Caco-2 (cell line): Measurements from ENCODE around the gene CCDC14. TPM values are rescaled to one million over a fixed set of nuclear protein-coding genes. Genes with fewer than 3 reads are reported as not detected.

Experiments
- BruUV-seq: library from RNA; stranded (reverse); fragments of 400-500 nt; replicated peaks from 2 replicates; lab custom pipeline; 2021; lab: Mats Ljungman, UMichigan
- CTCF ChIA-PET: fragments of 300-600 bp; sonication (Branson Sonifier 250); formaldehyde crosslinking; loops from one replicate; lab custom pipeline; 2022; ENCODE audit warnings: antibody characterized with exemption; lab: Charles Lee
- POLR2A ChIA-PET: fragments of 300-600 bp; sonication (Branson Sonifier 250); formaldehyde crosslinking; loops from one replicate; lab custom pipeline; 2022; ENCODE audit warnings: antibody characterized with exemption; lab: Charles Lee
- DNase-seq, 2 experiments: peaks; one replicate each; pipeline versions ENCODE4 v3.0.0 to v3.0.0-alpha.2; 2020 to 2022
- H3K27me3 ChIP-seq: replicated peaks from 2 replicates; pipeline ENCODE4 v1.6.0; 2011; ENCODE audit warnings: low read length; ENCODE audit not compliant: control insufficient read depth, insufficient read depth
- H3K36me3 ChIP-seq: 2 replicates; pipeline ENCODE4 v1.5.1; 2011; ENCODE audit warnings: low read length; ENCODE audit not compliant: control insufficient read depth, insufficient read depth
- H3K4me1 ChIP-seq: fragments of 250-450 bp; sonication (Bioruptor Pico); 2 replicates; pipeline ENCODE4 v1.5.1; 2020; ENCODE audit warnings: mild to moderate bottlenecking
- H3K4me3 ChIP-seq: 2 replicates; pipeline ENCODE4 v1.5.1; 2011; ENCODE audit warnings: low read depth, mild to moderate bottlenecking, control low read depth, low read length
- H3K9me3 ChIP-seq: fragments of 250-450 bp; sonication (Bioruptor Pico); 2 replicates; pipeline ENCODE4 v1.5.1; 2020; ENCODE audit warnings: mild to moderate bottlenecking, moderate library complexity
- H3K27ac Mint-ChIP-seq: one replicate; pipeline ENCODE4 v1.8.0; 2022; ENCODE audit warnings: mixed read lengths; ENCODE audit not compliant: unreplicated experiment
- H3K27me3 Mint-ChIP-seq: one replicate; pipeline ENCODE4 v1.8.0; 2022; ENCODE audit warnings: mixed read lengths; ENCODE audit not compliant: insufficient read depth, unreplicated experiment
- H3K36me3 Mint-ChIP-seq: one replicate; pipeline ENCODE4 v1.8.0; 2022; ENCODE audit warnings: mild to moderate bottlenecking, mixed read lengths; ENCODE audit not compliant: insufficient read depth, unreplicated experiment
- H3K4me1 Mint-ChIP-seq: one replicate; pipeline ENCODE4 v1.8.0; 2022; ENCODE audit warnings: low read depth, mixed read lengths; ENCODE audit not compliant: unreplicated experiment
- H3K4me3 Mint-ChIP-seq: one replicate; pipeline ENCODE4 v1.8.0; 2022; ENCODE audit warnings: mild to moderate bottlenecking, moderate library complexity, mixed read lengths; ENCODE audit not compliant: unreplicated experiment
- H3K9me3 Mint-ChIP-seq: one replicate; pipeline ENCODE4 v1.8.0; 2022; ENCODE audit warnings: mixed read lengths; ENCODE audit not compliant: unreplicated experiment
- CTCF ChIP-seq, 2 experiments: fragments of 200-600 bp in 1 of 2; IDR thresholded peaks; 1 replicate in 1 of 2; 2 replicates in 1 of 2; pipeline versions ENCODE4 v1.5.1 to v1.8.0; 2011 to 2022; ENCODE audit warnings: antibody characterized with exemption in 1 of 2, control low read depth in 1 of 2, inconsistent platforms in 1 of 2, low read depth in 1 of 2, low read length in 1 of 2, mild to moderate bottlenecking in 1 of 2, moderate library complexity in 1 of 2; ENCODE audit not compliant: insufficient read depth in 1 of 2, severe bottlenecking in 1 of 2, unreplicated experiment in 1 of 2
- intact Hi-C: fragments of 100-400 bp; cut with micrococcal nuclease; formaldehyde crosslinking; loops from one replicate; pipeline ENCODE4 v1.10.0; 2022; ENCODE audit not compliant: unreplicated experiment
- total RNA-seq: library from RNA; stranded (reverse); gene quantifications from 2 replicates; pipeline ENCODE4 v1.2.3, GENCODE V29; 2022

CCDC14 gene
- total RNA-seq, 1 experiment from 2014 or later: 43.5 TPM

GRCh38 chr3:123919353-123919752, 41.7 kb downstream of the CCDC14 start:
- peaks cover 1% of the 10 kb centered on the region; the same call in 1 of the 2 replicates for H3K36me3 ChIP-seq
- POLR2A ChIA-PET: no interaction called here

GRCh38 chr3:123914829-123915228, 46.2 kb downstream of the CCDC14 start:
- no peak for TF ChIP-seq CTCF (IDR thresholded peaks at IDR 0.05; ENCODE audit: insufficient read depth in 1 of 2, low read depth in 1 of 2, low read length in 1 of 2, severe bottlenecking in 1 of 2, unreplicated experiment in 1 of 2)
- no peak overlapping the region for H3K27ac Mint-ChIP-seq
- Histone ChIP-seq H3K27me3 (no peaks in the 10 kb centered on the region), H3K4me1 (no peaks in the 10 kb centered on the region), H3K4me3 (no peak overlapping the region), H3K9me3 (no peaks in the 10 kb centered on the region), H3K36me3 (peaks cover 1% of the 10 kb centered on the region; the same call in 1 of the 2 replicates)
- no peak for DNase-seq
- H3K4me3 Mint-ChIP-seq: no peak overlapping the region
- ChIA-PET CTCF (no interaction called here), POLR2A (no interaction called here)
- no peaks in the 10 kb centered on the region for H3K9me3 Mint-ChIP-seq
- BruUV-seq: TSS peak; percentile 33
- intact Hi-C loops: no loop called here
- peaks cover 5% of the 10 kb centered on the region for H3K36me3 Mint-ChIP-seq
- no peaks in the 10 kb centered on the region for H3K4me1 Mint-ChIP-seq
- no peaks in the 10 kb centered on the region for H3K27me3 Mint-ChIP-seq

More at GRCh38 chr3:123919353-123919752, 41.7 kb downstream of the CCDC14 start:
- no peak overlapping the region for H3K4me3 ChIP-seq
- CTCF ChIA-PET: no interaction called here
- H3K27me3 ChIP-seq: no peaks in the 10 kb centered on the region
- no peaks in the 10 kb centered on the region for H3K4me1 Mint-ChIP-seq
- no peak overlapping the region for H3K27ac Mint-ChIP-seq
- no peaks in the 10 kb centered on the region for H3K27me3 Mint-ChIP-seq
- H3K36me3 Mint-ChIP-seq: peaks cover 28% of the 10 kb centered on the region
- no peak for DNase-seq
- no peak for TF ChIP-seq CTCF (IDR thresholded peaks at IDR 0.05; ENCODE audit: insufficient read depth in 1 of 2, low read depth in 1 of 2, low read length in 1 of 2, severe bottlenecking in 1 of 2, unreplicated experiment in 1 of 2)
- no peak overlapping the region for H3K4me3 Mint-ChIP-seq
- no peaks in the 10 kb centered on the region for H3K4me1 ChIP-seq
- no TSS peak for BruUV-seq
- peaks cover 9% of the 10 kb centered on the region for H3K9me3 Mint-ChIP-seq
- H3K9me3 ChIP-seq: no peaks in the 10 kb centered on the region
- intact Hi-C loops: no loop called here

- no peaks in the 10 kb centered on the region for H3K9me3 Mint-ChIP-seq
- H3K27me3 Mint-ChIP-seq: no peaks in the 10 kb centered on the region
- H3K4me3 Mint-ChIP-seq: no peak overlapping the region
- no peak for DNase-seq
- no peaks in the 10 kb centered on the region for H3K27me3 ChIP-seq
- H3K27ac Mint-ChIP-seq: no peak overlapping the region
- intact Hi-C loops: no loop called here
- H3K9me3 ChIP-seq: no peaks in the 10 kb centered on the region
- no peak for TF ChIP-seq CTCF (IDR thresholded peaks at IDR 0.05; ENCODE audit: insufficient read depth in 1 of 2, low read depth in 1 of 2, low read length in 1 of 2, severe bottlenecking in 1 of 2, unreplicated experiment in 1 of 2)
- no peaks in the 10 kb centered on the region for H3K4me1 ChIP-seq
- ChIA-PET POLR2A (no interaction called here), CTCF (no interaction called here)
- H3K4me1 Mint-ChIP-seq: no peaks in the 10 kb centered on the region
- no TSS peak for BruUV-seq
- H3K36me3 Mint-ChIP-seq: no peaks in the 10 kb centered on the region
- no peak overlapping the region for H3K4me3 ChIP-seq
- H3K36me3 ChIP-seq: no peaks in the 10 kb centered on the region; the same call in 1 of the 2 replicates
Observed at GRCh38 chr3:123909785-123910184, 51.2 kb downstream of the CCDC14 start.
